ENCODE measurements around the gene DNMT3A. TPM values are rescaled to one million over a fixed set of nuclear protein-coding genes. Genes with fewer than 3 reads are reported as not detected.
"Not testable (repeated sequence)": the region's sequence is repeated elsewhere in the genome, so short reads cannot be mapped to it uniquely, and the experiment has no call there.

The DNMT3A gene
- total RNA-seq, 1 donor from 2014 or later: 58.1 TPM

DNA sequence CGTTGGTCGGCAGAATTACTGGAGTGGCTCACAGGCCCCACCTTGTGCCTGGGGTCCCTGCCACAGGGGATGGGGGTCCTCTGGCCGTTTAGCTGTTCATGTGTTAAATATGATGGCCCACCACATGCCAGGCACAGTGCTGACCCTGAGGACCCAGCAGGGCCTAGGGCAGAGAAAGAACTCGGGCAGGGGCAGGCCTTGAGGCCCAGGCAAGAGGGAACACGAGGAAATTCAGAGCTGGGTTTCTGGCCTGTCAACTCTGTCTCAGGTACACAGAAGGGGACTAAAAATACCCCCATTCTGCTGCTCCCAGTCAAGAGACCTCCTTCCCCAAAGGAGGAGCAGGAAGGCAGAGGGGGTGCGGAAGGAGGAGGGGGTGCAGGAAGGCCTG, 66.2 kb downstream of the DNMT3A start:
- Mint-ChIP-seq H3K36me3 (ENCODE audit: low read depth, unreplicated experiment) (peaks cover 26% of the 10 kb centered on the region), H3K4me1 (ENCODE audit: low read depth, unreplicated experiment) (peaks cover 17% of the 10 kb centered on the region), H3K4me3 (ENCODE audit: unreplicated experiment) (no peak overlapping the region), H3K27ac (ENCODE audit: unreplicated experiment) (peak overlapping the region; percentile 12), H3K9me3 (ENCODE audit: unreplicated experiment) (no peaks in the 10 kb centered on the region), H3K27me3 (ENCODE audit: low read depth, unreplicated experiment) (peaks cover 8% of the 10 kb centered on the region)
- H3K9ac ChIP-seq (ENCODE audit: low read length): no peak overlapping the region
- H3K27ac ChIP-seq (ENCODE audit: low read depth, low read length): no peak overlapping the region
- TF ChIP-seq EZH2 (IDR thresholded peaks at IDR 0.05; ENCODE audit: insufficient read depth, low read length): no peak
- TF ChIP-seq, protein P1, sequence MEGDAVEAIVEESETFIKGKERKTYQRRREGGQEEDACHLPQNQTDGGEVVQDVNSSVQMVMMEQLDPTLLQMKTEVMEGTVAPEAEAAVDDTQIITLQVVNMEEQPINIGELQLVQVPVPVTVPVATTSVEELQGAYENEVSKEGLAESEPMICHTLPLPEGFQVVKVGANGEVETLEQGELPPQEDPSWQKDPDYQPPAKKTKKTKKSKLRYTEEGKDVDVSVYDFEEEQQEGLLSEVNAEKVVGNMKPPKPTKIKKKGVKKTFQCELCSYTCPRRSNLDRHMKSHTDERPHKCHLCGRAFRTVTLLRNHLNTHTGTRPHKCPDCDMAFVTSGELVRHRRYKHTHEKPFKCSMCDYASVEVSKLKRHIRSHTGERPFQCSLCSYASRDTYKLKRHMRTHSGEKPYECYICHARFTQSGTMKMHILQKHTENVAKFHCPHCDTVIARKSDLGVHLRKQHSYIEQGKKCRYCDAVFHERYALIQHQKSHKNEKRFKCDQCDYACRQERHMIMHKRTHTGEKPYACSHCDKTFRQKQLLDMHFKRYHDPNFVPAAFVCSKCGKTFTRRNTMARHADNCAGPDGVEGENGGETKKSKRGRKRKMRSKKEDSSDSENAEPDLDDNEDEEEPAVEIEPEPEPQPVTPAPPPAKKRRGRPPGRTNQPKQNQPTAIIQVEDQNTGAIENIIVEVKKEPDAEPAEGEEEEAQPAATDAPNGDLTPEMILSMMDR (IDR thresholded peaks at IDR 0.05; ENCODE audit: insufficient read depth, low read depth, low read length): no peak
- H3K4me3 ChIP-seq (ENCODE audit: insufficient read depth, low read depth, low read length): no peak overlapping the region
- H3K36me3 ChIP-seq (ENCODE audit: insufficient read depth, low read length): no peaks in the 10 kb centered on the region
- no peaks in the 10 kb centered on the region for H3K79me2 ChIP-seq (ENCODE audit: insufficient read depth, low read length)
- peaks cover 19% of the 10 kb centered on the region for H3K4me1 ChIP-seq (ENCODE audit: insufficient read depth, low read length)
- DNase-seq (ENCODE audit: low read depth) (no peak), FAIRE-seq (no peak)
- H3K27me3 ChIP-seq (ENCODE audit: insufficient read depth, low read length): no peaks in the 10 kb centered on the region
- H2AFZ ChIP-seq (ENCODE audit: low read depth, low read length): no peak overlapping the region
- no peaks in the 10 kb centered on the region for H4K20me1 ChIP-seq (ENCODE audit: insufficient read depth, low read length)
- H3K4me2 ChIP-seq (ENCODE audit: low read length): peak overlapping the region; percentile 15
- H3K9me3 ChIP-seq (ENCODE audit: insufficient read depth, low read depth, low read length): no peaks in the 10 kb centered on the region

DNA sequence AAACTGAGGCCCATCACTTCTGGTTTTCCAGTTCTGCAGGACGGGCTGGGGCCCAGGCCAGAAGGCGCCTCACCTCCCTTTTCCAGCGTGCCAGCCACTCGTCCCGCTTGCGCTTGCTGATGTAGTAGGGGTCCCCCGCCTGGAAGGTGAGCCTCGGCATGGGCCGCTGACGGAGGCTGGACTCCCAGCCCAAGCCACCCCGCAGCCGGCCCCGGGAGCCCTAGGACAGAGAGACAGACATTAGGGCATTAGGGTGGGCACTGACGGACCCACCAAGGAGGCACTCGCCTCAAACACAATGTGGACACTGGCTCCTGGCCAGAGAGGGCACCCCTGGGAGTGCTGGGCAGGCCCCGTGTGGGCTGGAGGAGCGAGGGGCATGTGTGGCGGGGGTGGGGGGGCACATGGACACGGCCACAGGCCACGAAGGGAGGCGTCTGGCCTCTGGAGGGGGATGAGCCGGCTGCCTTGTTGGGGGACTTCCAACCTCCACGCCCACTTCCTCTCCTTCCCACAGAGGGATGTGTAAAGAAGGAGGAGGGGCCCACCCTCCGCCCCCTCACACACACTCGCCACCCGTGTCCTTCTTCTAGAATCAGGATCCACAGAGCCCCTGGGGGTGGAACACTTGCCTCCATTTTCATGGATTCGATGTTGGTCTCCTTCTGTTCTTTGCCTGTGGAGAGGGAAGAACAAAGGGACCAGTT, 66.7 kb downstream of the DNMT3A start:
- Histone ChIP-seq H3K79me2 (ENCODE audit: insufficient read depth, low read length) (no peaks in the 10 kb centered on the region), H3K36me3 (ENCODE audit: insufficient read depth, low read length) (no peaks in the 10 kb centered on the region), H3K4me1 (ENCODE audit: insufficient read depth, low read length) (peaks cover 19% of the 10 kb centered on the region), H3K9me3 (ENCODE audit: insufficient read depth, low read depth, low read length) (no peaks in the 10 kb centered on the region), H3K4me3 (ENCODE audit: insufficient read depth, low read depth, low read length) (no peak overlapping the region), H3K27ac (ENCODE audit: low read depth, low read length) (no peak overlapping the region), H3K9ac (ENCODE audit: low read length) (no peak overlapping the region), H2AFZ (ENCODE audit: low read depth, low read length) (no peak overlapping the region), H3K4me2 (ENCODE audit: low read length) (peak overlapping the region; percentile 15), H3K27me3 (ENCODE audit: insufficient read depth, low read length) (no peaks in the 10 kb centered on the region), H4K20me1 (ENCODE audit: insufficient read depth, low read length) (no peaks in the 10 kb centered on the region)
- TF ChIP-seq, protein P1 (IDR thresholded peaks at IDR 0.05; ENCODE audit: insufficient read depth, low read depth, low read length): no peak
- TF ChIP-seq EZH2 (IDR thresholded peaks at IDR 0.05; ENCODE audit: insufficient read depth, low read length): no peak
- no peaks in the 10 kb centered on the region for H3K9me3 Mint-ChIP-seq (ENCODE audit: unreplicated experiment)
- no peak overlapping the region for H3K27ac Mint-ChIP-seq (ENCODE audit: unreplicated experiment)
- FAIRE-seq (no peak), DNase-seq (ENCODE audit: low read depth) (peak; percentile 24)
- peaks cover 24% of the 10 kb centered on the region for H3K36me3 Mint-ChIP-seq (ENCODE audit: low read depth, unreplicated experiment)
- peaks cover 19% of the 10 kb centered on the region for H3K4me1 Mint-ChIP-seq (ENCODE audit: low read depth, unreplicated experiment)
- no peak overlapping the region for H3K4me3 Mint-ChIP-seq (ENCODE audit: unreplicated experiment)
- H3K27me3 Mint-ChIP-seq (ENCODE audit: low read depth, unreplicated experiment): peaks cover 9% of the 10 kb centered on the region

DNA sequence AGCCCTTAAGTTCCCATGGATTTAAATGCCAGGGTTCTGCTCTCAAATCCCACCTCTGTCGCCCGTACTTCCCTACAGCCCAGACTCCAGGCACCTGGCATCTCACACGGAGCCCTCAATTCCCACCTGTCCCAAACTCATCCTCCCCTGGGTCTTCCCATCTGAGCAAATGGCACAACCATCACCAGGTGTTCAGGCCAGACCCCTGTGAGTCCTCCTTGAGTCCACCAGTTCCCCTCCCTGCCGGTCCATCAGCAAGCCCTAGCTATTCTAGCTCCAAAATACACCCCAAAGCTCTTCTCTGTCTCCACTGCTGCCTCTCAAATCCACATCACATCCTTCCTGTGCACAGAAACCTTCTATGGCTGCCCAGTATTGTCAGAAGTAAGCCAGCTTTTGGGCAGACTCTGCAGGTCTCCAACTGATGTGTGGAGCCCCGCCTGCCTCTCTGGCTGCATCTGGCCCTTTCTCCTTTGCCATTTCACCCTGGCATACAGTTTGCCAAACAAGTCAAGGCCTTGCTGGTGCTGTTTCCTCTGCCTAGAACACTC, 67.7 kb downstream of the DNMT3A start:
- H3K9me3 Mint-ChIP-seq (ENCODE audit: unreplicated experiment): no peaks in the 10 kb centered on the region
- no peak for FAIRE-seq
- no peaks in the 10 kb centered on the region for H4K20me1 ChIP-seq (ENCODE audit: insufficient read depth, low read length)
- H3K4me3 Mint-ChIP-seq (ENCODE audit: unreplicated experiment): no peak overlapping the region
- H3K36me3 Mint-ChIP-seq (ENCODE audit: low read depth, unreplicated experiment): peaks cover 23% of the 10 kb centered on the region
- peaks cover 10% of the 10 kb centered on the region for H3K27me3 Mint-ChIP-seq (ENCODE audit: low read depth, unreplicated experiment)
- no peak overlapping the region for H3K4me2 ChIP-seq (ENCODE audit: low read length)
- no peak overlapping the region for H3K27ac ChIP-seq (ENCODE audit: low read depth, low read length)
- H2AFZ ChIP-seq (ENCODE audit: low read depth, low read length): no peak overlapping the region
- H3K4me1 Mint-ChIP-seq (ENCODE audit: low read depth, unreplicated experiment): peaks cover 19% of the 10 kb centered on the region
- H3K4me3 ChIP-seq (ENCODE audit: insufficient read depth, low read depth, low read length): no peak overlapping the region
- no peaks in the 10 kb centered on the region for H3K36me3 ChIP-seq (ENCODE audit: insufficient read depth, low read length)
- no peak for DNase-seq (ENCODE audit: low read depth)
- no peaks in the 10 kb centered on the region for H3K9me3 ChIP-seq (ENCODE audit: insufficient read depth, low read depth, low read length)
- no peak for TF ChIP-seq EZH2 (IDR thresholded peaks at IDR 0.05; ENCODE audit: insufficient read depth, low read length)
- TF ChIP-seq, protein P1 (IDR thresholded peaks at IDR 0.05; ENCODE audit: insufficient read depth, low read depth, low read length): no peak
- peak overlapping the region; percentile 18 for H3K27ac Mint-ChIP-seq (ENCODE audit: unreplicated experiment)
- H3K27me3 ChIP-seq (ENCODE audit: insufficient read depth, low read length): no peaks in the 10 kb centered on the region
- peaks cover 17% of the 10 kb centered on the region for H3K4me1 ChIP-seq (ENCODE audit: insufficient read depth, low read length)
- no peaks in the 10 kb centered on the region for H3K79me2 ChIP-seq (ENCODE audit: insufficient read depth, low read length)
- no peak overlapping the region for H3K9ac ChIP-seq (ENCODE audit: low read length)

DNA sequence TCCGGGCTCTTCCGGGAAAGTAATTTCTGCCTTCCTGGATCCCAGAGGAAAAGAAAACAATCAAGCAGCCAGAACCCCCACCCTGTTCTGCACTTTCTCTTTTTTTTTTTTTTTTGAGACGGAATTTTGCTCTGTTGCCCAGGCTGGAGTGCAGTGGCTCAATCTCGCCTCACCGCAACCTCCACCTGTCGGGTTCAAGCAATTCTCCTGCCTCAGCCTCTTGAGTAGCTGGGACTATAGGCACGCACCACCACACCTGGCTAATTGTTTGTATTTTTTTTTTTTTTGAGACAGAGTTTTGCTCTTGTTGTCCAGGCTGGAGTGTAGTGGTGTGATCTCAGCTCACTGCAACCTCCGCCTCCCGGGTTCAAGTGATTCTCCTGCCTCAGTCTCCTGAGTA, 69.0 kb downstream of the DNMT3A start:
- not testable (repeated sequence) for H3K4me2 ChIP-seq (ENCODE audit: low read length); H3K9me3 ChIP-seq (ENCODE audit: insufficient read depth, low read depth, low read length); DNase-seq (ENCODE audit: low read depth); H3K4me3 Mint-ChIP-seq (ENCODE audit: unreplicated experiment); H3K9me3 Mint-ChIP-seq (ENCODE audit: unreplicated experiment); H3K27ac ChIP-seq (ENCODE audit: low read depth, low read length); H3K79me2 ChIP-seq (ENCODE audit: insufficient read depth, low read length); H4K20me1 ChIP-seq (ENCODE audit: insufficient read depth, low read length); H3K27ac Mint-ChIP-seq (ENCODE audit: unreplicated experiment); H3K4me3 ChIP-seq (ENCODE audit: insufficient read depth, low read depth, low read length); H3K27me3 ChIP-seq (ENCODE audit: insufficient read depth, low read length); H3K36me3 ChIP-seq (ENCODE audit: insufficient read depth, low read length); H3K9ac ChIP-seq (ENCODE audit: low read length); FAIRE-seq; H2AFZ ChIP-seq (ENCODE audit: low read depth, low read length)
- H3K36me3 Mint-ChIP-seq (ENCODE audit: low read depth, unreplicated experiment): peaks cover 25% of the 10 kb centered on the region
- H3K4me1 ChIP-seq (ENCODE audit: insufficient read depth, low read length): peaks cover 11% of the 10 kb centered on the region
- peaks cover 10% of the 10 kb centered on the region for H3K27me3 Mint-ChIP-seq (ENCODE audit: low read depth, unreplicated experiment)
- peaks cover 12% of the 10 kb centered on the region for H3K4me1 Mint-ChIP-seq (ENCODE audit: low read depth, unreplicated experiment)
